DMS79 treated with DMSO at 0.1 percent for 48 hours (cell line): Measurements from ENCODE around the gene AK4.
"Not testable (repeated sequence)": the region's sequence is repeated elsewhere in the genome, so short reads cannot be mapped to it uniquely, and the experiment has no call there.

Experiments
- DNase-seq: peaks from one replicate; lab custom pipeline; 2025; lab: John Stamatoyannopoulos, UW

The AK4 gene

GRCh38 chr1:65150583-65151263, 2.7 kb downstream of the AK4 start:
- DNase-seq = no peak

GRCh38 chr1:65151641-65152040, 3.6 kb downstream of the AK4 start:
- DNase-seq = no peak

DNA sequence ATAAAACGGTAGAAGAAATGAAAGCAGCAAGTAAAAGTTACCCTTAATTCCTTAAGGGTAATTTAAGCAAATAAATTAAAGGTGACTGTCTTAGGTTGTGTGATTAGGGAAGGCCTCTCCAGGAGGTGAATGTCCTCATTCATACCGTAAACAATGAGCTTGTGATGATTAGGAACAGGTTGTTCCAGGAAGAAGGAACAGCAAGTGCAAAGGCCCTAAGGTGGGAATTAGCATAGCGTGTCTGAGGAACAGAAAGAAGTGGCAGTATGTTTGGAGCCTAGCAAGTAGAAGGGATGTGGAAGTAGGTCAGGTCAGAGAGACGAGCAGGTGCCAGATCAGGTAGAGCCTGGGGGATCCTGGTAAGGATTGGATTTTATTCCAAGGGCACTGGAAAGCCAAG, 5.6 kb downstream of the AK4 start:
- no peak for DNase-seq

DNA sequence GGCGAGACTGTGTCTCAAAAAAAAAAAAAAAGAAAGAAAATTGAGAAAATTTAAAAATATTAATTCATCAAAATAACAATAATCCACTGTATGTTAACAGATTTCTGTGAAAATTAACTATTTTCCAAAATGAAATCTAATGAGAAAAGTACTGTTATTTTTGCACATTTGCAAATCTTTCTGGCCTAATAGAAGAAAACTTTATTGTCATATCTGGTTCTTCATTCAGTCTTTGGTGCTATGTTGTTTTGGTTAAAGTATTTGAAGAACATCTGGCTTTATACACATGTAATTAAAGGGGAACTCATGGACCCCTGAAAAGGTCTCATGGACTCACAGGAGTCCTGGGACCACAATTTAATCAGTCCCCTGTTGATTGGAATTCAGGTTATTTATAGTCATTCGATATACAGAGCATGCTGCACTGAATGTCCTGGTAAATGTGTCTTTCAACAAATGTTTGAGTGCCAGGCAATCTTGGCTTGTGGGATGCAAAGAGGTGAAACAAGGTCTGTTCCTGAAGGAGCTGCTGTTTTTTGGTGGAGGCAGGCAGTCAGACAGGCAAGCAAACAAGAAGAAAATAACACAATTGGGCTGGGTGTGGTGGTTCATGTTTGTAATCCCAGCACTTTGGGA, 9.0 kb downstream of the AK4 start:
- DNase-seq = no peak

- DNase-seq = no peak
Observed at GRCh38 chr1:65157546-65157941, 9.5 kb downstream of the AK4 start.

DNA sequence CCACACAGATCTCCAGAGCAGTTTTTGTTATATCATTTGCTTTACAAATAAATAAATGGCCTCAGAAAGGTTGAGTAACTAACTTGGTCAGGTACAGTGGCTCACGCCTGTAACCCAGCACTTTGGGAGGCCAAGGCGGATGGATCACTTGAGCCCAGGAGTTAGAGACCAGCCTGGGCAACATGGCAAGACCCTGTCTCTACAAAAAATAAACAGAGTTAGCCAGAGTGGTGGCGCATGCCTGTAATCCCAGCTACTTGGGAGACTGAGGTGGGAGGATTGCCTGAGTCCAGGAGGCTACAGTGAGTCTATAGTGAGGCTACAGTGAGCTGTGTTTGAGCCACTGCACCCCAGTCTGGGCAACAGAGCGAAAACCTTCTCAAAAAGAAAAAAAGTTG, 11.3 kb downstream of the AK4 start:
- not testable (repeated sequence) for DNase-seq

- no peak for DNase-seq
Observed at GRCh38 chr1:65159801-65160523, 12.0 kb downstream of the AK4 start.

DNA sequence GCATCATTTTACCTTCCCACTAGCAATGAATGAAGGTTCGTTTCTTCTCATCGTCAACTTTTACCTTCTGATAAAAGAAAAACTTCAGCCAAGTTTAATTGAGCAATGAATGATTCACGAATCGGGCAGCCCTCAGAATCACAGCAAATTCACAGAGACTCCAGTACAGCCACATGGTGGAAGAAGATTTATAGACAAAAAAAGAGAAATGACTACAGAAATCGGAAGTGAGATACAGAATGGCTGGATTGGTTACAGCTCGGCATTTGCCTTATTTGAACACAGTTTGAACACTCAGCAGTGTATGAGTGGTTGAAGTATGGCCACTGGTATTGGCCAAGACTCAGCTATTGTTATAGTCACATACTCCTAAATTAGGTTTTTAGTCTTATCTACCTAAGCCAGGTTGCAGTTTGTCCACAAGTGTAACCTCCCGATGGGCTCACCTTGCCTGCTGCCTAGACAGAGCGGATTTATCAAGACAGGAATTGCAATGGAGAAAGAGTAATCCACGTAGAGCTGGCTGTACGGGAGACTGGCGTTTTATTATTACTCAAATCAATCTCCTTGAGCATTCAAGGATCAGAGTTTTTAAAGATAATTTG, 15.3 kb downstream of the AK4 start:
- no peak for DNase-seq

- DNase-seq = not testable (repeated sequence)
Observed at GRCh38 chr1:65164101-65164500, 16.1 kb downstream of the AK4 start.

- DNase-seq = no peak
Observed at GRCh38 chr1:65164633-65165032, 16.6 kb downstream of the AK4 start.

- no peak for DNase-seq
Observed at GRCh38 chr1:65165269-65165993, 17.4 kb downstream of the AK4 start.

DNA sequence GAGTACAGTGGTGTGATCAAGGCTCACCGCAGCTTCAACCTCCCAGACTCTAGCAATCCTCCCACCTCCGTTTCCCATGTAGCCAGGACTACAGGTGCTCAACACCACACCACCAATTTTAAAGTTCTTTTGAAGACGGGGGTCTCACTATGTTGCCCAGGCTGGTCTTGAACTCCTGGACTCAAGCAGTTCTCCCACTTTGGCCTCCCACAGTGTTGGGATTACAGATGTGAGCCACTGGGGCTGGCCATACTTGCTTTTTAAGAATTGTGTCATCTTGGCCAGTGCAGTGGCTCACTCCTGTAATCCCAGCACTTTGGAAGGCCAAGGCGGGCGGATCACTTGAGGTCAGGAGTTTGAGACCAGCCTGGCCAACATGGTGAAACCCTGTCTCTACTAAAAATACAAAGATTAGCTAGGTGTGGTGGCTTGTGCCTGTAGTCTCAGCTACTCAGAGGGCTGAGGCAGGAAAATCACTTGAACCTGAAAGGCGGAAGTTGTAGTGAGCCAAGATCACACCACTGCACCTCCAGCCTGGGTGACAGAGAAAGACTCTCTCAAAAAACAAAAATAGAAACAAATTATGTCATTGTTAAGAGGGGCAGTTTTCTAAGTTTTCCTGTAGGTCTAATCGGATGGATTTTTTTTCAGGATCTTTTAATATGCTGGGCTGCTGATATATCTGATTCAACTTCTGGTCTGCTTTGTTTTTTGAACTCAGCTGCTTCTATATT, 18.7 kb downstream of the AK4 start:
- DNase-seq = no peak

GRCh38 chr1:65167586-65168242, 19.7 kb downstream of the AK4 start:
- no peak for DNase-seq

DNA sequence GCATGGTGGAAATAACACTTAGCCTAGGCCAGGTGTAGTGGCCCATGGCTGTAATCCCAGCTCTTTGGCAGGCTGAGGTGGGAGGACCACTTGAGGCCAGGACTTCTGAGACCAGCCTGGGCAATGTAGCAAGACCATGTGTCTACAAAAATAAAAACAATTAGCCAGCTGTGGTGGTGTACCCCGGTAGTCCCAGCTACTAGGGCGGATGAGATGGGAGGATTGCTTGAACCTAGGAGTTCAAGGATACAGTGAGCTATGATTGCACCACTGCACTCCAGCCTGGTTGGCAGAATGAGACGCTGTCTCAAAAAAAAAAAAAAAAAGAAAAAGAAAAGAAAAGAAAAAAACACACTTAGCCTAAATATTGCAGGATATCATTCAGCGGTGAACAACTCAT, 20.9 kb downstream of the AK4 start:
- DNase-seq = no peak

- DNase-seq = no peak
Observed at GRCh38 chr1:65170511-65171142, 22.6 kb downstream of the AK4 start.

- DNase-seq = no peak
Observed at GRCh38 chr1:65172936-65173690, 25.1 kb downstream of the AK4 start.

DNA sequence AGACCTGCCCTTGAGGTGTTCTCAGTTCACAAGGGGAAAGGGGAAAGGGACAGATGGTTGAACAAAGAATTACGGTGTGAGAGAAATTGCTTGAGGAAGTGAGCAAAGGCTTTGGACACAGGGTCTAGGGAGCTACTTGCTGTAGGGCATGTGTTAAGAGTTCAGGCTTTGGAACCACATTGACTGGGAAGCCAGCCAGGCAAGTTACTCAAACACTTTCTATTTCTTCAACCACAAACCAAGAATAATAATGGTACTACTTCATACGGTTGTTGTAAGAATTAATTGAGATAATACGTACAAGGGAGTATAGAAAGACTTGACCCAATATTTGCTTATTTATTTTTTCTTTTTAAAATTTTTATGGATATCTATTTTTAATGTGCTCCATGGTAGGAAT, 26.6 kb downstream of the AK4 start:
- peak; percentile 15 for DNase-seq

DNA sequence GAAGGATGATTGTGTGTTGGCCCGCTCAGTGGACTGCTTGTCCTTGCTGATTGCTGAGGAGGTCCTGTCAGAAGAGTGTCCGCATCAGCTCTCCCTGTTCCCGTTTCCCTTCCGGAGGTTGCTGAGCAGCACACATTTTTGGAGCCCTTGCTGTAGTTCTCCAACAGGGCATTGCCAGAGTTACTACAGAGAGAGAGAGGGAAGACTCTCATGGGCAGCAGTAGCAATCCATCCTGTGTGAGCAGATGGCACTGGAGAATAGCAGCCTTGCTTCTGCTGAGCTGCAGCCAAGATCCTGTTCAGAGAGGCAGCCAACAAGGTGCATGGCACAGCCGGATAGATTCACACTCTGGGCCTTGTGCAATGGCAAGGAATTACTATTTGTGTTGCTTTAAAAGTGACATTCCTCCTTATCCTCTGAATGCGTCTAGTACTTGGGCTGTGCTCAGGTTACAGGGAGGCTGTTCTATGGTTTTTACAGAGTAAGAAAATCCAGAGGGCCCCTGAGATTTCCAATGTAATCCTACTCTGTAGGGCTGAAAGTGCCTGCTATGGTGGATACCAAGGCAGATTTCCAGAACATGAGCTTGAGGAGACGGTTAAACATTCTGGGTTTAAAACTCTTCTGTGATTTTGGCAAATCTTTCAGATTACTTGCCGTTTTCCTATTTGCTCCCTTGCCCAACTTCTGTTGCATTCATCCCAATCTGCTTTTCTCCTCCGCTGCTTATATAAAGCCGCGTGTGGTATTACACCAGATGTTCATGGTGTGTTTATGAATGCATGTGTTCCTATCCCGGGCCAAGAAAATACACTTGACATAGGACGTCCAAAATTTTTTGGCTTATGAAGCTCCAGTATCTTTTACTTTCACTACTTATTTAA, 27.4 kb downstream of the AK4 start:
- no peak for DNase-seq

- no peak for DNase-seq
Observed at GRCh38 chr1:65176056-65176450, 28.1 kb downstream of the AK4 start.
